HG03280 (cell line): ENCODE data around the gene ABCA1.
"Not testable (repeated sequence)": the region's sequence is repeated elsewhere in the genome, so short reads cannot be mapped to it uniquely, and the experiment has no call there.

Experiments used
- ATAC-seq: cut with Tn5 transposase; IDR thresholded peaks from one replicate; pipeline ENCODE4 v1.9.1; 2021; ENCODE audit warnings: mild to moderate bottlenecking, moderate library complexity; ENCODE audit not compliant: unreplicated experiment

The ABCA1 gene

DNA sequence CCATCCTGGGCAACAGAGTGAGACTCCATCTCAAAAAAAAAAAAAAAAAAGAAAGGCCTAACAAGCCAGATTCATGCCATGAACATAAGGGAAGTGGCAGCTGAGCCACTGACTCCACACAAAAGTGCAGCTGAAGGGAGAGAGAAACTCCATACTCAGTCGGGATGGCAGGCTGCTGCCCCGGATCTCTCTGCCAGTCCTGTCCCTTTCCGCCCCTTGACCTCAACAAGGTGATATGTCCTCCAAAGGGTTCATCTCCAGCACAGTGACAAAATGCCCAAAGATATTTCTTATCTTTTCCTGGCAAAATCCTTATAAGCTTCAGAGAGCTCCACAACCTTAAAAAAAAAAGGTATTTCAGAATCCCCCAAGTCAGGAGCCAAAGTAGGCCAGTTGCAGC, 52.6 kb downstream of the ABCA1 start:
- no peak for ATAC-seq

DNA sequence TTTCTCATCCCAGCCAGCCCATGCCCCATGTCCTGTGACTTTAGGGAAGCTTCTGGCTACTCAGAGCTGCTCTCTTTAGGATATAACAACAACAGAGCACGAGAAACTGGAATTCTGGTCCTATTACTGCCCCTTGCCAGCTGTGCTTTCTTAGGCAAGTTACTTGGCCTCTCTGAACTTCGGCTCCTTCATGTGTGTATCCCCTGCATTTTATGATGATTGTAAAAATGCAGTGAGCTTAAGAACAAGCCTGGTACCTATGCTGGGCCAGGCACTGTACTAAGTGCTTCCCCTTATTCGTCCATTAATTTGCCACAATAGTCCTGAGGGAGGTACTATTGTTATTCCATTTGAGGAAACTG, 54.5 kb downstream of the ABCA1 start:
- no peak for ATAC-seq

DNA sequence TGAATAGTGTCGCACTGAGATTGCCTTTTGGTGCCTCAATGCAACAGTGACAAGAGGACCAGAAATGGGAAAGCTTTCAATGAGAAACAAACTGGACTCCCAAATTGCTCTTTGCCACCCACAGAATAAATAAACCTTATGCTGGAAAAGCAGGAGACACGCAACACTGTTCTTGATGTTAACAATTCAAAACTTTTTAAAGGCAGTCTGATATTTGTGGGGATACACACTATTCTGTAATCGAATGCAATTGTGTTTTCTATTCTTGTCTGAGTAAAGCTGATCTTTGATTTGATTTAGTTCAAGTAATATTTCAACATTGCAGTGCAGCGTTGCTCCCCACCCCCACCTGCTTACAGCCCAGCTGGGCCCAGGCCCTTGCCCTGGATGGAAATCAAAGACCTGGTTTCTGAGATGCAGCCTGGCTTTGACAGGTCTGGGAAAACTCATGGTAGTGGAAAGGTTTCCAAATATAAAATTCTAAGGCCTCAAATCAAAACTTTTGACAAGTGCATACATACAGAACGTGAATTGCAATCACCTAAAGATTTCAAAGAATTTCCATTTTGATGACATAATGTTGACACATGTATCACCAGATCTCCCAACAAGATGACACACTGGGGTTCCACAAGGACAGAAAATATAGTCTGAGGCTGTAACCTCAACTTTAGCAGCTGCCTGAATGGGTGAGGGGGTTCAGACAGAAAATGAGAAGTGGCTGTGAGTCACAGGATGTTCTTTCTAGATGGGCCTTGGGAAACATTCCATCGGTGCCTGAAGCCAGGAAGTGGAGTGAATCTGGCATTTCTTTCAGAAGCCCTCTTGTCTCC, 55.1 kb downstream of the ABCA1 start:
- no peak for ATAC-seq

GRCh38 chr9:104871961-104872527, 55.9 kb downstream of the ABCA1 start:
- no peak for ATAC-seq

DNA sequence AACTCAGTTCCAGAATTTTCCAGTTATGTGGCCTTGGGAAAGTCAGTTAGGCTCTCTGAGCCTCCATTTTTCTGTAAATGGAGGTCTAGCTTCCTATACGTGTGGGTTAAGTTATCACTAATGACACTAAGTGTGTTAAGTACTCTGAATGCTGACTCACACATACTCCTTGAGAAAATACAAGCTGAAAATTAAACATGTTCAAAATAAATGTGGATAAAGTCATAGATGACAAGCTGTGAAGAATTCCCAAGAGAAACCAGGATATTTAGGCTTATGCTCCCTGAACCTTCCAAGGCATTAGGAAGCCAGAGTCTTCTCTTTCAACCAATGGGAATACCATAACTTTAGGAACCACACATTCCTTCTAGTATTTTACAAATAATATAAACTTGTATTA, 58.1 kb downstream of the ABCA1 start:
- no peak for ATAC-seq

DNA sequence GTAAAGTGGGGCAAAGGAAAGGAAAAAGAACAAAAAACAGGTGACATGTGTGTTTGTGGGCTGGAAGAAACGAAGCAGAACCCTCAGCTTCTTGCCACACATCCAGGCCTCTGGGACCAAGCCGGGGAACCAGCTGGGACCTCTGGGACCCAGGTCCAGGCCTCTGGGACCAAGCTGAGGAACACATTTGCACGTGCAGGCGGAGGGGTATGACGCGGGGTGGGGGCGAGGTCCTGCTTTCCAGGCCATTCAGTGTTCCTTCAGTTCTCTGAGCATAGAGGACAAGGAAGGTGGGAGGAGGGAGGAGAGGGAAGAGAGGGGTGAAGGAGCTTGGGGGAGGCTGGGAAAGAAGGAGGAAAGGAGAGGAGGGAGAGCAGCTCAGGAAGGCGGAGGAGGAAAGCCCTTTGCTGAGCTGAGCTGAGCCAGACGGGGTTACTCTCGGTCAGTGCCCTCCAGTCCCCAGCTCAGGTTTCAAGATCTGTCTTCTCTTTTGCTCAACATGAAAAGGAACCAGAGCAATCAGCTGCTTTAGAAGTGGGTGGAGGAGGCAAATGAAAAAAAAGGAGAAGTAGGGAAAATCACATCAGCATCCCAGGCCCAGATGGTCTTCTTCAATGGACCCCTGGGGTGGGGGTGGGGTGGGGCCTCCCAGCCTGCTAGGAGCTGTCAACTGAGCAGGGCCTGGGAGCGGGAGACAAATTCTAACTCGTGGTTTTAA, 59.1 kb downstream of the ABCA1 start:
- peak; percentile 91 for ATAC-seq

GRCh38 chr9:104868303-104868686, 59.7 kb downstream of the ABCA1 start:
- no peak for ATAC-seq

- no peak for ATAC-seq
These were observed 61.8 kb downstream of the ABCA1 start for GRCh38 chr9:104866191-104866590.

DNA sequence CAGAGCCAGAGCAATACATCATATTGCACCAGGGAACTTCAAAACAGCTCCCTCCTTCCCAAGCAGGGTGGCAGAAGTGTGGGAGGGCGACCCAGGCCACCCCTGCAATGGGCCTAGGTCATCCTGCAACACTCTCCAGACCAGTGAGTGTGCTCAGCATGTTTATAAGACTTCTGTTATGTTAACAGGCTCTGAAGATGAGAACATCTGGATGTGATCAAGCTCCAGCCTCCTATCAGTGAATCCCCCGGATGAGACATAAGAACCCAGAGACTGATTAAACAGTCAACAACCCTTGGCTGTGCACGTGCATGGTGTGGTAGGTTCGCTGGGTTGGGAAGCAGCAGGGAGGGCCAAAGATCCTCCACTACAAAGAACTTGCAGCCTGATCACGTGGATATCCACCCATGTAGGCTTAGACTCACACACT, 63.3 kb downstream of the ABCA1 start:
- ATAC-seq = no peak

- peak; percentile 78 for ATAC-seq
These were observed 64.6 kb downstream of the ABCA1 start for GRCh38 chr9:104863180-104863883.

DNA sequence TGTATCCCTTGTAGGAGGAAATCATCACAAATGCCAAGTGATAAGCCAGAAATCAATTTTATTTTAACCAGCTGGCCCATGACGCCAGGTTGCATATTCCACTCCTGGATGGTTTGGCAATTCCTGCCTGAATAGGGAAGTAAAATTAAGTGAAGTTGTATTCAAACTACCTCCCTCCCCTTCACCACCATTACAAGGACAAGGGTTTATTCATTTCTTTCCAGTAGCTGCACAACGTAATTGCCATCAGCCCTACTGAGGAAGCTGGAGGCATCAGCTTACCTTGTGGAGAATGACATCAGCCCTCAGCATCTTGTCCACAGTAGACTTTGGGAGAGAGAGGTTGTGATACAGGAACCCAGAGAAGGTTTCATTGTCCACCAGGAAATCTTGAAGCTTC, 66.6 kb downstream of the ABCA1 start:
- no peak for ATAC-seq

DNA sequence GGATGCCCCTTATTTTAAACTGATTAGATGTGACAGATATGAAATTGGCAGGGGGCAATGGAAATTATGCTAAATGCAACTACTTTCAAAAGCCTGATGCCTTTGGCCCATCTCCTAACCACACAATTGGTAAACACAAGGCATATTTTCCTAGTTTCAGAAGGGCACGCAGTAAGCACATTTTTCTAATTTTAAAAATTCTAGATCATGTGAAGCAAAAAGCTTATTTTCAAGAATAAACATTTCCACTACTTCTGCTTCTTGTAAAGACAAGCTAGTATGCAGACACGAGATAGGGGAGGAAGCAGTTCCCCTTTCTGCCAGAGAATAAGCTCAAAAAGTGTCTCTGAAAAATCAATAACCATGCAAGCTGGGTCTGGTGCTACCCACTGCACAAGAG, 67.7 kb downstream of the ABCA1 start:
- no peak for ATAC-seq

GRCh38 chr9:104858846-104859245, 69.1 kb downstream of the ABCA1 start:
- ATAC-seq = no peak

GRCh38 chr9:104858271-104858670, 69.7 kb downstream of the ABCA1 start:
- ATAC-seq = no peak

DNA sequence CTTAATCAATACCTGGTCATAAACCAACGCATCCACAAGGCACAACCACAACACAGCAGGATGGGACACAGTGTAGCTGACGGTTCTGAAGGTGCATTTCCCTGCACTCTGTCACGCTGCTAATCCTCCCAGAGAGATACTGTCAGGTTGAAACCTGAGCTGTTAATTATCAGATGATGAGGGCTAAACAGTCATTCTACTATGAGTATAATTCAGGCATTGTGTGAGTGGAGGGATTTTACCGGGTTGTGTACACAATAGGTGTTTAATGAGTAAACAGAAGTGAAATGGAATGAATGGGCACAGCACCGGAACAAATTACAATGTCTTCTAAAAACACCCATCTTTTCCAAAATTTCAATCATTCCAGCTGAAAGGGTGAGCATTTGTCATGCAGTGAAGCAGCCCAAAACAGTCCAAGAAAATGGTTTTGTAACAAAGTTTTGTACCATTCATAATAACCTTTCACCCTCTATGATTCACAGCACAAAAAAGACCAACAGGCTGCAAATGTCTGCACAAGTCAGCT, 71.5 kb downstream of the ABCA1 start:
- no peak for ATAC-seq

- ATAC-seq = no peak
These were observed 72.1 kb downstream of the ABCA1 start for GRCh38 chr9:104855807-104856206.

DNA sequence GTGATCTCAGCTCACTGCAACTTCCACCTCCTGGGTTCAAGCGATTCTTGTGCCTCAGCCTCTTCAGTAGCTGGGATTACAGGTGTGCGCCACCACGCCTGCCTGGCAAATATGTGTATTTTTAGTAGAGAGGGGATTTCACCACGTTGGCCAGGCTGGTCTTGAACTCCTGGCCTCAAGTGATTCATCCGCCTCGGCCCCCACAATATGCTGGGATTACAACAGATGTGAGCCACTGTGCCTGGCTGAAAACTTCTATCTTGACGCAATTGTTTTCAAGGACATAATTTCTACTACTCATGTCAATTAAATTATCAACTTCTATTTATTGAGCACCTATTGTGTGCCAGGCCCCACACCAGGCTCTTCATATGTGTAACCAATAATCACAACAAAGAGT, 72.7 kb downstream of the ABCA1 start:
- ATAC-seq = not testable (repeated sequence)

- ATAC-seq = no peak
These were observed 73.3 kb downstream of the ABCA1 start for GRCh38 chr9:104854613-104855012.

DNA sequence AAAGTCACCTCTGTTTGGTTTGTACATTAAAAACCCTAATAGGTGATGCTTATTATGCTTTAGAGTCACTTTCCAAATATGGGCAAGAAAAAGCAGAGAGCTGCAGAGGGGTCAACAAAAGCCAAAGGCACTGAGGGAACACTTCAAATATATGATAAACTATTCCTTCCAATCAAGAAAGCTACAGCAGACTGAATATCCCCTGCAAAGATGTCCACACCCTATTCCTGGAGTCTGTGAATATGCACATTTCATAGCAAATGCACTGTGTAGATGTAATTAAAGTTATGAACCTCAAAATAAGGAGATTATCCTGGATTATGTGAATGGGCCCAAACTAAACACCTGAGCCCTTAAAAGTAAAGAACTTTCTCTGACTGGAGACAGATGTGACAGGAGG, 74.3 kb downstream of the ABCA1 start:
- no peak for ATAC-seq

GRCh38 chr9:104853159-104853558, 74.8 kb downstream of the ABCA1 start:
- ATAC-seq = no peak

- no peak for ATAC-seq
These were observed 76.4 kb downstream of the ABCA1 start for GRCh38 chr9:104851546-104851920.
